ENCODE data around the gene IL13.

IL13 gene

DNA sequence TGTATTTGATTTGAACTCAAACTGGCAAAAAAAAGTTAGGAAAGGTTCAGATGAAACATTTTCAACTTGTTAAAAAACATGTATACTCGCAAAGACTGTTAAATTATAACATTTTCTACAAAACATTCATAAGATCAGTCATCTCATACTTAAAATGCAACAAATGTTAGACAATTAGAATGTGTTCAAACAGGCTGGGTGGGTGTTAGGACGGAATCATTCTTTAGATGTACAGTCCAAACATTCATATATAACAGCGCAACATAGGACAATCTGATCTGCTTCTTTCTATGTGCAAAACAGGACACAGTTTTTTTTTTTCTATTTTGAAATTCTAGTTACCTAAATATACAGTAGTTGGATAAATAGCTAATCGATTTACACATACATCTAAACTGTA, 38.0 kb downstream of the IL13 start:
- no peak for DNase-seq (ENCODE audit: extremely low spot score)
- CTCF ChIA-PET, result no interaction called here
- POLR2A ChIA-PET, result no interaction called here
- TF ChIP-seq TARDBP (IDR thresholded peaks at IDR 0.05), result no peak
- TF ChIP-seq HDGF (IDR thresholded peaks at IDR 0.05; ENCODE audit: borderline replicate concordance), result no peak
- TF ChIP-seq FOXK2 (IDR thresholded peaks at IDR 0.05), result no peak
- no peak for TF ChIP-seq NFRKB (IDR thresholded peaks at IDR 0.05)
- no peak for TF ChIP-seq FOXA1 (IDR thresholded peaks at IDR 0.05)
- no peak for TF ChIP-seq ELF4 (IDR thresholded peaks at IDR 0.05)
- TF ChIP-seq FOXM1 (IDR thresholded peaks at IDR 0.05; ENCODE audit: borderline replicate concordance), result no peak
- TF ChIP-seq ZNF384 (IDR thresholded peaks at IDR 0.05), result no peak
- TF ChIP-seq L3MBTL2 (conservative IDR thresholded peaks at IDR 0.05), result no peak
- no peak for TF ChIP-seq SP1 (IDR thresholded peaks at IDR 0.05)

DNA sequence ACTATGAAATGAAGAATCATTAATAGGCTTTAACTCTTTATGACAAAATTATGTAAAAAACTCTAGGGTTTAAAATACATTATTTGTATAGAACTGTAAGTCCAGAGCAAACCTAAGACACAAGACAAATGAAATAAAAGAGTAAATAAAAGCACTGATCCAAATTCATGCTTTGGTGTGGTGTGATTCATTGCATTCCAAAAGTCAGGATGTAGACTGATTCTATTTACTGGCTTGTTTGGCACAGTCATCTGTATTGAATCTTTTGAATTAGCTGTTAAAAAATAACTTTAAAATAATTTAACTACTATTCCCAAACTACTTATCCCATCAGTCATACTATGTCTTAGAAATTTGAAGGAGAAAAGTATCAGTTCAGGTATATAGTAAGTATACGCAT, 46.9 kb downstream of the IL13 start:
- no peak for TF ChIP-seq SUZ12 (IDR thresholded peaks at IDR 0.05)
- TF ChIP-seq ZNF384 (IDR thresholded peaks at IDR 0.05), result no peak
- no peak for TF ChIP-seq FOXK2 (IDR thresholded peaks at IDR 0.05)
- TF ChIP-seq BHLHE40 (IDR thresholded peaks at IDR 0.05; ENCODE audit: borderline replicate concordance), result no peak
- TF ChIP-seq L3MBTL2 (conservative IDR thresholded peaks at IDR 0.05), result no peak
- no peak for TF ChIP-seq FOXM1 (IDR thresholded peaks at IDR 0.05; ENCODE audit: borderline replicate concordance)
- no peak for TF ChIP-seq TARDBP (IDR thresholded peaks at IDR 0.05)
- TF ChIP-seq ELF4 (IDR thresholded peaks at IDR 0.05), result no peak
- no peak for TF ChIP-seq CTBP1 (IDR thresholded peaks at IDR 0.05; ENCODE audit: borderline replicate concordance)
- TF ChIP-seq, protein P1, sequence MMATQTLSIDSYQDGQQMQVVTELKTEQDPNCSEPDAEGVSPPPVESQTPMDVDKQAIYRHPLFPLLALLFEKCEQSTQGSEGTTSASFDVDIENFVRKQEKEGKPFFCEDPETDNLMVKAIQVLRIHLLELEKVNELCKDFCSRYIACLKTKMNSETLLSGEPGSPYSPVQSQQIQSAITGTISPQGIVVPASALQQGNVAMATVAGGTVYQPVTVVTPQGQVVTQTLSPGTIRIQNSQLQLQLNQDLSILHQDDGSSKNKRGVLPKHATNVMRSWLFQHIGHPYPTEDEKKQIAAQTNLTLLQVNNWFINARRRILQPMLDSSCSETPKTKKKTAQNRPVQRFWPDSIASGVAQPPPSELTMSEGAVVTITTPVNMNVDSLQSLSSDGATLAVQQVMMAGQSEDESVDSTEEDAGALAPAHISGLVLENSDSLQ (IDR thresholded peaks at IDR 0.05), result no peak
- no peak for TF ChIP-seq HDGF (IDR thresholded peaks at IDR 0.05; ENCODE audit: borderline replicate concordance)
- no peak for TF ChIP-seq LEF1 (IDR thresholded peaks at IDR 0.05; ENCODE audit: borderline replicate concordance)
- TF ChIP-seq SP1 (IDR thresholded peaks at IDR 0.05), result no peak
- no peak for TF ChIP-seq NFRKB (IDR thresholded peaks at IDR 0.05)
- TF ChIP-seq FOXA1 (IDR thresholded peaks at IDR 0.05), result no peak
- no peak for TF ChIP-seq ARNT (IDR thresholded peaks at IDR 0.05)
- POLR2A ChIA-PET, result interaction anchor here (1.5 kb wide), 1 partner anchor 33 kb away, joined by 4 read pairs; the partner anchor contains the start of gene KIF3A
- CTCF ChIA-PET, result no interaction called here
- no peak for DNase-seq (ENCODE audit: extremely low spot score)

DNA sequence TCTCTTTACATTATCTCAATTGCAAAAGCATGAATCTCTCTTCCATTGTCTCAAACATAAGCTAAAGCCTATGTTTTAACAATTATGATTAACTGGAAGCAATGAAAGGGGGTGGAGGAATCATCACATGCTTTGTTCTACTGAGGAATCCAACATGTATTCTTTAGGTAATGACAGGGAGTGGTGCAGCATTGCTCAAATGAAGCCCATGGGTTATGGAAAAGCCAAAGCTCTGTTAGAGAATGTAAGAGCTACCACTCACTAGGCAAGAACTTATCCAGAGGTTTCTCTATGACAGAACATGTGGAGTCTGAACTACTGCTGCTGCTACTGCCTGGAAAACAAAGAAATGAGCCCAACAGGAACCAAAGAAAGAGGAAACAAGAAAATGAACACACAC, 50.7 kb downstream of the IL13 start:
- ChIA-PET POLR2A (interaction anchor here (0.5 to 2.0 kb wide), 3 partner anchors 29 to 253 kb away, joined by 3 to 5 read pairs (median 3); partner anchors contain the start of genes KIF3A and RAD50), CTCF (interaction anchor here (0.8 to 1.0 kb wide), 2 partner anchors 14 to 181 kb away, joined by 3 to 4 read pairs; no protein-coding TSS in a partner anchor)
- no peak for TF ChIP-seq L3MBTL2 (conservative IDR thresholded peaks at IDR 0.05)
- no peak for TF ChIP-seq FOXK2 (IDR thresholded peaks at IDR 0.05)
- no peak for TF ChIP-seq CTBP1 (IDR thresholded peaks at IDR 0.05; ENCODE audit: borderline replicate concordance)
- TF ChIP-seq HDGF (IDR thresholded peaks at IDR 0.05; ENCODE audit: borderline replicate concordance), result no peak
- no peak for TF ChIP-seq LEF1 (IDR thresholded peaks at IDR 0.05; ENCODE audit: borderline replicate concordance)
- TF ChIP-seq ELF4 (IDR thresholded peaks at IDR 0.05), result no peak
- TF ChIP-seq, protein P1 (IDR thresholded peaks at IDR 0.05), result no peak
- no peak for TF ChIP-seq ZNF384 (IDR thresholded peaks at IDR 0.05)
- TF ChIP-seq NFRKB (IDR thresholded peaks at IDR 0.05), result no peak
- no peak for TF ChIP-seq FOXA1 (IDR thresholded peaks at IDR 0.05)
- TF ChIP-seq BHLHE40 (IDR thresholded peaks at IDR 0.05; ENCODE audit: borderline replicate concordance), result no peak
- TF ChIP-seq TARDBP (IDR thresholded peaks at IDR 0.05), result no peak
- TF ChIP-seq SUZ12 (IDR thresholded peaks at IDR 0.05), result no peak

More for the DNA sequence above, 50.7 kb downstream of the IL13 start:
- no peak for DNase-seq (ENCODE audit: extremely low spot score)
